H7 (cell line): ENCODE measurements around the gene LHB. TPM values are rescaled to one million over a fixed set of nuclear protein-coding genes. Genes with fewer than 3 reads are reported as not detected.

Experiments used
- DNase-seq: peaks from one replicate; pipeline ENCODE4 v3.0.0; 2012
- H3K27me3 ChIP-seq: 2 replicates; pipeline ENCODE4 v1.6.0; 2011; ENCODE audit warnings: mild to moderate bottlenecking, low read length; ENCODE audit not compliant: control insufficient read depth, insufficient read depth
- H3K36me3 ChIP-seq: replicated peaks from 2 replicates; pipeline ENCODE4 v1.5.1; 2011; ENCODE audit warnings: low read length; ENCODE audit not compliant: control insufficient read depth, insufficient read depth
- H3K4me3 ChIP-seq: 2 replicates; pipeline ENCODE4 v1.5.1; 2011; ENCODE audit warnings: low read depth, mild to moderate bottlenecking, control low read depth, low read length, moderate library complexity; ENCODE audit not compliant: insufficient read depth
- total RNA-seq: library from RNA; depleted of rRNA; stranded (reverse); fragments of >200 nt; shearing (Covaris generic); gene quantifications from 2 replicates; pipeline ENCODE4 v1.2.3, GENCODE V29; 2014

Gene LHB
- total RNA-seq, 1 experiment from 2014 or later = not detected

DNA sequence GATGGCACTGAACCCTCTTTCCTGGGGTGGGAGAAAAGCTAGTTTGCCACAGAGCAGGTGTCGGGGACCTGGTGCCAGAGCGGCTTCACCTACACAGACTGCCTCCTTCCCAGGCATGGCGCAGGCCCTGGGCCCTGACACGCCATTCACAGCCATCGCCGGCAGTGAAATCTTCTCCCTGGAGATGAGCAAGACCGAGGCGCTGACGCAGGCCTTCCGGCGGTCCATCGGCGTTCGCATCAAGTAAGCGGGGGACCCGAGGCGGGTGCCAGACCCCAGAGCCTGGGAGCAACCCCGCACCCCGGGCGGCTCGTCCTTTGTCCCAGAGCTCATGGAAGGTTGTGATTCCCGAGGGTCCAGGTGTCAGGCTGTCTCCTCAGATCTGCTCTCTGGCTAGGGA lies 10.0 kb downstream of the LHB start:
- DNase-seq = no peak
- H3K27me3 ChIP-seq = no peaks in the 10 kb centered on the region
- no peak overlapping the region for H3K4me3 ChIP-seq
- peaks cover 47% of the 10 kb centered on the region for H3K36me3 ChIP-seq

DNA sequence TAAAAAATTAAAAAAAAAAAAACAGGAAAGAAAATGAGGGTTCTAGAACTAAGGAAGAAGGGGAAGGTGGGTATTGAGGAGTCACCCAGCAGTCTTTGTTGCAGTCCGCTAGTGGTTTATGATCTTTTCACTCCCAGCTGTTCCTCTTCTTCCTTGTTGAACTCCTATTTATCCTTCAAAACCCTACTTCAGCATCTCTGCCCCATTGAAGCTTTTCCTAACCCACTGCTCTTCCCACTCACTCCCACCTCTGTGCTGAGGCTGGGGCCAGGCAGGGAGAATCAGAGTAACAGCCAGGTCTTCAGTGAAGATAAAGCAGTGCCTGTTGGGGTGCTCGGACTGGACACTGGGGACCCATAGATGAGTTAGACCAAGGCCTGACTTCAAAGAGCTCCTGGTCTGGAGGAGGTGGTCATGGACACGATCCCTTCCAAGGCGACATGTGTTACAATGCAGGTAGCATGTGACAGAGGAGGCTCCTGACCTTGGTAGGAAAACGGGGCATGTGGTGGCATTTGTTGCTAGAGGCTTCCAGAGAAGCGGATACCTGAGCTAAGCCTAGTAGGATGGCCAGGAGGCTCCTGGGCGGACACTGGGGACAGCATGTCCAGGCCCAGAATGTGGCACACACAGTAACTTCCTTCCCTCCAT lies 11.8 kb downstream of the LHB start:
- Histone ChIP-seq H3K27me3 (no peaks in the 10 kb centered on the region), H3K36me3 (peaks cover 40% of the 10 kb centered on the region), H3K4me3 (no peak overlapping the region)
- DNase-seq = no peak

DNA sequence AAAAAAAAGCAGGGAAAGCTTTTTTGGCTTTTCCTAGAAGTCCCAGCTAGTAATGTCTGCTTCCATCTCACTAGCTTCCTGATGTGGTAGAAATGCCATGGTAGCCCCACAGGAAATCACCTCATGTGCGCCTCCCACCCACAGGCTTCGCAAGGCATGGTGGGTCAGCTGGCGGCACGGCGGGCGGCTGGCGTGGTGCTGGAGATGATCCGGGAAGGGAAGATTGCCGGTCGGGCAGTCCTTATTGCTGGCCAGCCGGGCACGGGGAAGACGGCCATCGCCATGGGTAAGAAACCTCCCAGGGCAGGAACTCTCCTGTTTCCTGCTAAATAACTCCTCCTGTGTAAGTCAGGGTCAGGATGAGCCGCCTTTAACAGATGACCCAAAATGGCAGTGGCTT lies 12.8 kb downstream of the LHB start:
- no peak overlapping the region for H3K4me3 ChIP-seq
- DNase-seq = no peak
- no peaks in the 10 kb centered on the region for H3K27me3 ChIP-seq
- H3K36me3 ChIP-seq = peaks cover 37% of the 10 kb centered on the region

DNA sequence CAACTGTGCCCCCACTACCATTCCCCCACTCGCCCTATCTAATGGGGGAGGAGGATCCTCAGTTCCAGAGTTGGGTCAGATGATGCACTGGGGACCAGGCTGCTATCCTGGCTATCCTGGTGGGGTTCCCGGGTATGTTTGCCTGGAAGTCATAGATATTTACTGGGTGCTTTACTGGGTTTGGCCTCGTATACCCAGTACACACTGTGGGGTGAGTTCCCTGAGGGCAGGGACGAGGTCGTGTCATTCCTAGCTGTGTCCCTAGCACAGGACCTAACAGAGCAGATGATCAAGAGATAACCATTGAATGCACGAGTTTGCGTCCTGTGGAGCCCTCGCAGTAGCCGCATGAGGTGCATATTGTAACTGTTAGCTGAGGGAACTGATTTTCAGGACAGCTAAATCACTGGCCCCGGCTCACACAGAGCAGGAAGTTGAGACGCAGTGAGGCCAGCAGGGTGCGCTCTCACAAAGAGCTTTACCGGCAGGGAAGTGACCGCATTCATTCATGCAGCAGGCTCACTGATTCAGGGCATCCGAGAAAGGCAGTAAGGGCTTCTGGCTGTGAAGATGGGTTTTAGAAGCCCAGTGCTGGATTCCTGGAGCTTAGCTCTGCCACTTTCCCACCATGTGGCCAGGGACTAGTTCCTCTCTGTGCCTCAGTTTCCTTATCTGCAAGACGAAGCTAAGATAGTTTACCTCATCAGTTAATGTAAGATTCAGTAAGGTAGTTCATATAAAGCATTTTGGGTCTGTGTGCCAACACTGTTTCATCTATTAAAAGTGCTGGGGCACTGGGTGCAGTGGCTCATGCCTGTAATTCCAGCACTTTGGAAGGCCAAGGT lies 17.2 kb downstream of the LHB start:
- H3K36me3 ChIP-seq = peaks cover 19% of the 10 kb centered on the region
- H3K27me3 ChIP-seq = no peaks in the 10 kb centered on the region
- peak; percentile 86 for DNase-seq
- H3K4me3 ChIP-seq = no peak overlapping the region

DNA sequence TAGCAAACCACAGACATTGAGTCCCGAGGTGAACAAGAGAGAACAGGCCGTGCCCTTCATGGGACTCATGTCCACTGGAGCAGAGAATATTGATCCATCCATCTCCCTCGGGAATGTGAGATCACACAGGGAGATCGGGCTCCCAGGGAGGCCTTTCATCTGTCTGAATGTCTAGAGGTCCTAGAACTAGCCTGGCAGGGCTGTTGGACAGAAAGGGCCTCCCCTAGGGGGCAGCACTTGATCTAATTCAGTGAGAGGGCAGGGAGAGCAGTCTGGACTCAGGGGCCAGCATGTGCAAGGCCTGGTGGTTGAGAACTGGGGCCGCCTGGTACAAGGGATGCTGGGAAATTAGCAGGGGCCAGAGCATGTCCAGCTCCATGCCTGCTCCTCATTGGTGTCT lies 18.9 kb downstream of the LHB start:
- peaks cover 8% of the 10 kb centered on the region for H3K36me3 ChIP-seq
- H3K27me3 ChIP-seq = no peaks in the 10 kb centered on the region
- peak; percentile 76 for DNase-seq
- no peak overlapping the region for H3K4me3 ChIP-seq

DNA sequence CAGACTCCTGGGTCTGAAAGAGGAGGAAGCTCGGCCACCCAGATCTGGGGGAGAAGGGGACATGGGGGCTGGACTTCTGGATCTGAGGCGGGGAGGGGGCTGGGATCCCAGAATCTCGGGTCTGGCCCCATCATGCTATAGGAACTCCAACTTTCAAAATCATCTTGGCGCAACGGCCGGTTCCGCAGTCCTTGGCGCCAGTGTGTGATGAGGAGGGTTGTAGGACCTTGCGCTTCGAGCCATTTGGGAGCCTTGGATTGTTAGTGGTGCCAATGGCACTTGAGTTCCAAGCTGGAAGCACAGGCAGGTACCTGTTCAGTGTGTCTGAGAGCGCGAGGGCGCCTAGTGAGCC lies 22.9 kb downstream of the LHB start:
- Histone ChIP-seq H3K27me3 (no peaks in the 10 kb centered on the region), H3K36me3 (peaks cover 4% of the 10 kb centered on the region), H3K4me3 (peak overlapping the region; percentile 79)
- no peak for DNase-seq

DNA sequence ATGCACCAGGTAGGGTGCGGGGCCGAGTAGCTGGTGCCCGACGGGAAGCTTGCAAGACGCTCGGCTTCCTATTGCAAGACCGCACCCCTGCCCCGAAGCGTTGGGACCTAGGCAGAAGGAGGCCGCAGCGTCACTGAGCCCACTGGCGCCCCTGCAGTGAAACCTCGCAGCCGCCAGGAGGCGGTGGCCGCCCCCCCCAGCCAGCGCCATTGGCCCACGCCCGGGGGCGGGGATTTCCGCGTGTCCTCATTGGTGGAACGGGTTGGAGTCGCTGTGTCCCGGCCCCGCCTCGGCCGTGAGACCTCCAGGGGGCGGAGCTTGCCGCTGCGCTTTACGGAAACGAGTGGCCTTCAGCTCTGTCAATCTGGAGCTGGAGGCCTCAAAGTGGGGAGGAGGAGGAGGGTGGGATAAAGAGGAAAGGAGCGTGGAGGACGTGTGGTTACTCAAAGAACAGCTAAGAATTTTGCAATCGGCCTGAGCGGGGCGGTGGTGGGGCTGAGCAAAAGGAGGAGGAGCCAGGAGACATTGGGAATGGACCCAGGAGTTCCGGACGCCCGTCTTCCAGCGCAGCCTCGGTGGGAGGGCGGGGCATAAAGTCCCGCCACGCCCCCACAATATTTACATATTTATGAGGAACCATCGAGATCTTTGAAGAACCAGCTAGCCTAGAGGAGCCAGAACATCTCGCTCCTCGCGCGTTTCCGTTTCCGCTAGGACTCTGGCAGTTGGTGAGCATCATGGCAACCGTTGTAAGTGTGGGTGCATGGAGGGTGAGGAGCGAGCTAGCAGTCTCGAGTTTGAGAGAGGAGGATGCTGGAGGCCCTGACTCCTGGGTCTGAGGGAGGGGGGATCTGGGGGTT lies 23.5 kb downstream of the LHB start, which contains the start of the genes GYS1 and RUVBL2:
GYS1 (minus strand) TSS at position 135 of the 860 bp plus-strand sequence. CDS start 197 bp downstream, outside the sequence.
RUVBL2 (plus strand) TSS at position 713 of the 860 bp plus-strand sequence; CDS start at position 738, 25 bp downstream.
- Histone ChIP-seq H3K36me3 (peaks cover 7% of the 10 kb centered on the region), H3K27me3 (no peaks in the 10 kb centered on the region), H3K4me3 (peak within 1 kb of the TSS; percentile 82)
- DNase-seq = peak; percentile 100

DNA sequence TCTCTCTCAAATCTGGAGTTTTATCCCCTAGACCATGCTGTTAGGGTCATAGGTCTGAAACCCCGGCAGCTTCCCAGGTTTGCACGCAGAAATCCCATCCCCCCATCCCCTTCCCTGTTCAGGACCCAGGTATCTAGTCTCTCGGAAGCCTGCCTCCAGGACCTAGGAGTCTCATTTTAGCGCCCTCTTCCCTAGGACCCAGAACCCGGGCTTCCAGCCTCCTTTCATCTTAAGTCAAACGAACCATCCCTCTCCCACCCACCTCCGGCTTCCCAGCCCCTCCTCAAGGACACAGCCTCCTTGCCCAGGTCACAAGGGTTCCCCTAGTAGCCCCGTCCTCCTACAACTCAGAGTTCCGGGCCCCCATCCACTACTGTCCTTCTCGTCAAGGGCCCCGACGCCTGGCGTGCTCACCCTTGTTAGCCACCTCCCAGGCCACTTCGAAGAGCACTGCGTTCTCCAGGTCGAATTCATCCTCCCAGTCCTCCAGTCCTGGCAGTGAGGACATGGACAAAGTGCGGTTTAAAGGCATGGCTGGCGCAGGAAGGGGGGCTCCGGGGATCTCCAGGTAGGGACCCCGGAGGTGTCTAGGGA lies 24.2 kb downstream of the LHB start:
- peak; percentile 68 for DNase-seq
- no peaks in the 10 kb centered on the region for H3K27me3 ChIP-seq
- peaks cover 7% of the 10 kb centered on the region for H3K36me3 ChIP-seq
- H3K4me3 ChIP-seq = peak overlapping the region; percentile 82

DNA sequence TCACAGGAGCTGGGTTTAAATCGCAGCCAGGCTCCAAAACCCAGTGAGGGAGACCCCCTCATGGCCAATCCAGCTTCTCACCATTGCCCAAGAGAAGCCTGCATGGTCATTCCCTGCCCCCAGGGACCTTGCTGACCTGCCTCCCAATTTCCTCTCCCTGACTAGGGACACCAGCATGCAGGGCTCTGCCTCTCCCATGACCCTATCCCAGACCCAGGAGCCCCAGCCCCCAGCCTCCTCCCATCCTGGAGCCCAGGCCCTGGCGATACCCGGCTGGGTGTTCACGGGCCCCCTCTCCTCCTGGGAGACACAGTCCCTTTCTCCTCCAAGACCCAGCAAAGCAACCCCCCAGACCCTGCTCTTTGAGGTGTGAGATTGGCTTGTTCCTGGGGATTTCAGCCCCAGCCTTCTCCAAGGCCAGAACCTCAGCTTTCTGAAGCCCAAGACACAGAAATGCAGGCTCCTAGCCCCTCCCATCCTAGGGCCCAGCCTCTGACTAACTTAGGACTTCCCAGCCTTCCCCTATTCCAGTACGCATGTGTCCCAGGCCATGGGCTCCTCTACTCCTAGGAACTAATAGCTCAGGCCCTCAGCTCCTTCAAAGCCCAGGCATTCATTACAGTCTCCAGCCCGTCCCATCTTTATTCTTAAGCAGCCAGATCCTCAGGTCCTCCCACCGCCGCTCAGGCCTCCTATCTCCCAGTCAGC lies 24.9 kb downstream of the LHB start:
- Histone ChIP-seq H3K36me3 (peaks cover 7% of the 10 kb centered on the region), H3K4me3 (peak overlapping the region; percentile 82), H3K27me3 (no peaks in the 10 kb centered on the region)
- peak; percentile 85 for DNase-seq

DNA sequence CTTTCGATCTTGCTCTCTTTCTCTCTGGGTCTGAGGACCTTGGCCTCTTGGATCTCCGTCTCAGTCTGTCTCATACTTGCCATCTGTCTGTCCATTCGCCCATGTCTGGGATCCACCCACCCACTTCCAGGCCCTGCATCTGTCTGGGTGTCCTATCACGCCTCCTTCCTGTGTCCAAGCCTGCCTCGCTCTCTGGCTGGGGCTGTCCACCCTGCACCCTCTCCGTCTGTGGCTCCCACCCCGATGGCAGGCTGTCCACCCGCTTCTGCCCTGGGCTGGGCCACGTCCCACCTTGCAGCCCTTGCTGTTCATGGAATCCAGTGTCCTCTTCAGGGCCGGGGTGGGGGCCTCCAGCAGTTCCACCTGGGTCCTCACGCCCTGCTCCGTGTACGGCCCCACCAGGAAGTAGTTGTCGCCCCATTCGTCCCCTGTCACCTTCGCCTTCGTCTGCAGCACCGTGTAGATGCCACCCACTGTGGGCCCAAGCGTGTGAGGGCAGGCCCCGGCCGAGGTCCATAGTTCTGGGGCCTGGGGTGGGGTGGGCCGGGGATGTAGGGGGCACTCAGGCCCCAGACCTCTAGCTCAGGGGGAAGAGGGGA lies 25.8 kb downstream of the LHB start:
- H3K36me3 ChIP-seq = peaks cover 7% of the 10 kb centered on the region
- peak; percentile 26 for DNase-seq
- H3K27me3 ChIP-seq = no peaks in the 10 kb centered on the region
- no peak overlapping the region for H3K4me3 ChIP-seq

DNA sequence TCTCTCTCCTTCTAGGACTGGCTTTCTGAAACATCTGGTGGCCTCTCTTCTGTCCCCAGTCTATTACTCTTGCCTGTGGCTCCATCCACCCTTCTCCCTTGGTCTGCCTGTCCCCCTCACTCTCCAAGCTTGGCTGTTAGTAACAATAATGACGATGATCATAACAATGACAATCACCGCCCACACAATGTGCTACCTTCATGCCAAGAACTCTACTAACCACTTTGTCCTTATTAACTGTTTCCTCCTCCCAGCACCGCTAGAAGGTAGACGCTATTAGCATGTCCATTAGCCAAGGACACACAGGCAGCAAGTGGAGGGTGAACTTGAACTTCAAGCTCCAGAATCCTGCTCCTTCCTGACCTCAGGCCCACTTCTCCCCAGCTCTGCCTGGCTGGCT lies 26.5 kb downstream of the LHB start:
- Histone ChIP-seq H3K27me3 (no peaks in the 10 kb centered on the region), H3K4me3 (no peak overlapping the region), H3K36me3 (peaks cover 8% of the 10 kb centered on the region)
- peak; percentile 22 for DNase-seq

DNA sequence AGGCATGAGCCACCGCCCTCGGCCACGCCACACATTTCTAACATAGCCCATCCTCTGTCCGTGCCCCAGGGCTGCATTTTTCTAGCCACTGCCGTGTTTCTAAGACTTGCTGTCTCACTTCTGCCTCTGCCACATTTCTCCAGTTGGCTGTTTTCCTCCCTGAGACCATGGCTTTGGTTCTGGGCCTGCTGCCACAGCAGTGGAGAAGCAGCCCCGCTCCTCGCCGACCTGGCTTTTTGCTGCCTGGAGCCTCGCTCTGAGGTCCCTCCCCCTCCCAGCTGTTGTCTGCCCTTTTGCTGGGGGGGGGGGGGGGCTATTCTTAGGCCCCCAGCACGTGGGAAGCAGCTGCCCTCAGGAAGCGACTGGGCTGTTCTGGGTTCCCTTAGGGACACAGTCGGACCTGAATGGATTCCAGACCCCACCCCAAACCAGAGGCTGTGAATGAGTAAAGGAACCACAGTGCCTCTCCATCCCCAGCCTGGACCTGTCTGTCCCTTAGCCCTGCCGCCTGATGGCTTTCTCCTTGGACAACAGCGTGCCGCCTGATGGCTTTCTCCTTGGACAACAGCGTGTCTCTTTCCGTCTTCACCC lies 27.1 kb downstream of the LHB start:
- H3K36me3 ChIP-seq = peaks cover 10% of the 10 kb centered on the region
- peak; percentile 22 for DNase-seq
- H3K27me3 ChIP-seq = no peaks in the 10 kb centered on the region
- H3K4me3 ChIP-seq = no peak overlapping the region

DNA sequence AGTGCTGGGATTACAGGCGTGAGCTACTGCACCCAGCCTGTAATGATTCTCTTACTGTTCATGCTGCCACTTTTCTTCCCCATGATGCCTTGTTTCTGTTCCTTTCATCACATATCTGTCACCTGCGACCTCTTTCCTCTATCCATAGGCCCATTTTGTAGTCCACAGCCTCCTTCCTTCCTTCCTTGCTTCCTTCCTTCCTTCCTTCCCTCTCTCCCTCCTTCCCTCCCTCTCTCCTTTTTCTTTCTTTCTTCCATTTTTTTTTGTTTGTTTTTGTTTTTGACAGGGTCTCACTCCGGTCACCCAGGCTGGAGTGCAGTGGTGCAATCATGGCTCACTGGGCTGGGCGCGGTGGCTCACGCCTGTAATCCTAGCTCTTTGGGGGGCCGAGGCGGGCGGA lies 28.0 kb downstream of the LHB start:
- Histone ChIP-seq H3K4me3 (no peak overlapping the region), H3K36me3 (peaks cover 10% of the 10 kb centered on the region), H3K27me3 (no peaks in the 10 kb centered on the region)
- DNase-seq = no peak
